ENCODE results near the gene TMEM109. TPM values are rescaled to one million over a fixed set of nuclear protein-coding genes. Genes with fewer than 3 reads are reported as not detected.
A peak's percentile ranks its signal among the peaks of the same experiment; 100 is the strongest.

The TMEM109 gene
- total and polyA plus RNA-seq, 7 donors: 69.2 to 130 (median 72.5) TPM

- 85 to 89% (median 85%) methylated on average over 10 of the region's 10 CpGs for WGBS, 3 donors
- peak in 1 of 2 donors; percentile 38 for DNase-seq
- intact Hi-C loops (cut with DNase I): no loop called here
- no peaks in the 10 kb centered on the region for H3K27me3 ChIP-seq (ENCODE audit: insufficient read depth in 3 of 3, low read length in 2 of 3)
- H3K27ac ChIP-seq: no peak overlapping the region
- H3K36me3 ChIP-seq (ENCODE audit: insufficient read depth in 1 of 2, low read depth in 1 of 2): no peaks in the 10 kb centered on the region
- no peak overlapping the region for H3K4me3 ChIP-seq
- no peak for TF ChIP-seq CTCF (IDR thresholded peaks at IDR 0.05)
- ATAC-seq: no peak
- no peaks in the 10 kb centered on the region for H3K9me3 ChIP-seq
- peaks cover 22% of the 10 kb centered on the region for H3K4me1 ChIP-seq
Measured at GRCh38 chr11:60867871-60868681, 45.9 kb upstream of the TMEM109 start.

- intact Hi-C loops (cut with DNase I): no loop called here
- no peaks in the 10 kb centered on the region for H3K36me3 ChIP-seq (ENCODE audit: insufficient read depth in 1 of 2, low read depth in 1 of 2)
- no peak for ATAC-seq
- no peak overlapping the region for H3K27ac ChIP-seq
- no peak for TF ChIP-seq CTCF (IDR thresholded peaks at IDR 0.05)
- H3K4me1 ChIP-seq: peaks cover 24% of the 10 kb centered on the region
- WGBS, 3 donors: 67 to 72% (median 71%) methylated on average over 10 of the region's 10 CpGs
- H3K9me3 ChIP-seq: no peaks in the 10 kb centered on the region
- H3K27me3 ChIP-seq (ENCODE audit: insufficient read depth in 3 of 3, low read length in 2 of 3): no peaks in the 10 kb centered on the region
- DNase-seq: peak in 1 of 2 donors; percentile 32
- H3K4me3 ChIP-seq: no peak overlapping the region
Measured at GRCh38 chr11:60868682-60869450, 45.1 kb upstream of the TMEM109 start.

GRCh38 chr11:60869451-60869825 lies 44.5 kb upstream of the TMEM109 start:
- WGBS, 3 donors: 92 to 99% (median 94%) methylated on average over 6 to 7 of the region's 7 CpGs
- Histone ChIP-seq H3K27ac (no peak overlapping the region), H3K9me3 (no peaks in the 10 kb centered on the region), H3K36me3 (ENCODE audit: insufficient read depth in 1 of 2, low read depth in 1 of 2) (no peaks in the 10 kb centered on the region), H3K27me3 (ENCODE audit: insufficient read depth in 3 of 3, low read length in 2 of 3) (no peaks in the 10 kb centered on the region), H3K4me3 (no peak overlapping the region), H3K4me1 (peaks cover 29% of the 10 kb centered on the region)
- ATAC-seq: no peak
- TF ChIP-seq CTCF (IDR thresholded peaks at IDR 0.05): no peak
- peak in 1 of 2 donors; percentile 48 for DNase-seq
- intact Hi-C loops (cut with DNase I): no loop called here

- H3K4me1 ChIP-seq: peaks cover 37% of the 10 kb centered on the region
- H3K9me3 ChIP-seq: no peaks in the 10 kb centered on the region
- H3K36me3 ChIP-seq (ENCODE audit: insufficient read depth in 1 of 2, low read depth in 1 of 2): no peaks in the 10 kb centered on the region
- H3K27me3 ChIP-seq (ENCODE audit: insufficient read depth in 3 of 3, low read length in 2 of 3): no peaks in the 10 kb centered on the region
- no peak for ATAC-seq
- H3K4me3 ChIP-seq: no peak overlapping the region
- no peak for TF ChIP-seq CTCF (IDR thresholded peaks at IDR 0.05)
- no peak for DNase-seq
- 56 to 70% (median 67%) methylated on average over 3 of the region's 3 CpGs for WGBS, 3 donors
- H3K27ac ChIP-seq: peak overlapping the region; percentile 4
- intact Hi-C loops (cut with DNase I): no loop called here
Measured at GRCh38 chr11:60870276-60870675, 43.7 kb upstream of the TMEM109 start.

Data from psoas muscle (tissue), 8 donors.